K562 (cell line): Measurements from ENCODE around the gene SVBP. TPM values are rescaled to one million over a fixed set of nuclear protein-coding genes. Genes with fewer than 3 reads are reported as not detected.

Source experiments
- ATAC-seq: fragments of 200-7000 bp; cut with Tn5 transposase; 3 replicates; pipeline ENCODE4 v1.9.1; 2020; ENCODE audit warnings: moderate library complexity
- BruUV-seq: library from RNA; stranded (reverse); fragments of 400-500 nt; replicated peaks from 2 replicates; lab custom pipeline; 2021; lab: Mats Ljungman, UMichigan
- CTCF ChIA-PET: fragments of 300-600 bp; formaldehyde crosslinking; extraction: SDS; loops from one replicate; lab custom pipeline; 2021; ENCODE audit warnings: low intra/inter-chr PET ratio; lab: Yijun Ruan, JAX
- POLR2A ChIA-PET: fragments of 300-600, 350-650 bp; sonication (Branson Sonifier 250); formaldehyde crosslinking; extraction: SDS; loops from one replicate; lab custom pipeline; 2021; ENCODE audit warnings: antibody characterized with exemption, inconsistent platforms; lab: Yijun Ruan, JAX
- DNase-seq, 4 experiments: peaks; one replicate each; pipeline versions ENCODE4 v3.0.0 to v3.0.0-alpha.2; 2011 to 2018; ENCODE audit warnings: low spot score in 3 of 4, mixed read lengths in 3 of 4; ENCODE audit errors: extremely low read depth in 1 of 4
- FAIRE-seq: peaks from 2 replicates; lab custom pipeline; 2011; peaks lifted over from hg19 to GRCh38; lab: Jason Lieb, UNC
- H2AFZ ChIP-seq: 2 replicates; pipeline ENCODE4 v1.6.0; 2011; ENCODE audit warnings: low read depth, low read length, control low read depth, inconsistent platforms
- H3K27ac ChIP-seq: fragments of 200-600 bp; 3 replicates; pipeline ENCODE4 v1.8.0; 2011; ENCODE audit warnings: low read depth, mild to moderate bottlenecking, control low read depth, inconsistent platforms, low read length, moderate library complexity, mixed read lengths; ENCODE audit errors: extremely low read depth
- H3K27me3 ChIP-seq, 2 experiments: fragments of 300-600 bp in 1 of 2; 2 replicates in 1 of 2; 3 replicates in 1 of 2; pipeline versions ENCODE4 v1.6.0 to v1.8.0; 2011; ENCODE audit warnings: inconsistent platforms in 2 of 2, low read length in 2 of 2, mild to moderate bottlenecking in 1 of 2, mixed read lengths in 1 of 2, moderate library complexity in 1 of 2; ENCODE audit not compliant: control insufficient read depth in 2 of 2, insufficient read depth in 2 of 2
- H3K36me3 ChIP-seq: fragments of 300-600 bp; 3 replicates; pipeline ENCODE4 v1.8.0; 2011; ENCODE audit warnings: mild to moderate bottlenecking, low read length, inconsistent platforms; ENCODE audit not compliant: control insufficient read depth, insufficient read depth
- H3K4me1 ChIP-seq, 2 experiments: fragments of 200-600 bp in 1 of 2; replicated peaks in 1 of 2; 2 replicates in 1 of 2; 3 replicates in 1 of 2; pipeline versions ENCODE4 v1.5.1 to v1.8.0; 2011; ENCODE audit warnings: inconsistent platforms in 2 of 2, low read length in 2 of 2, mild to moderate bottlenecking in 1 of 2, mixed read lengths in 1 of 2, moderate library complexity in 1 of 2; ENCODE audit not compliant: control insufficient read depth in 2 of 2, insufficient read depth in 2 of 2
- H3K4me2 ChIP-seq: 2 replicates; pipeline ENCODE4 v1.6.1; 2011; ENCODE audit warnings: low read length, control low read depth, inconsistent platforms, mixed read lengths; ENCODE audit not compliant: insufficient read depth
- H3K4me3 ChIP-seq: fragments of 200-600 bp; sonication (generic), shearing (Covaris generic); 2 replicates; pipeline ENCODE4 v1.5.1; 2016; ENCODE audit warnings: control low read depth, inconsistent platforms
- H3K79me2 ChIP-seq: fragments of 200-600 bp; 3 replicates; pipeline ENCODE4 v1.8.0; 2011; ENCODE audit warnings: low read length, inconsistent platforms; ENCODE audit not compliant: control insufficient read depth, insufficient read depth
- H3K9ac ChIP-seq, 2 experiments: 2 replicates each; pipeline versions ENCODE4 v1.6.0 to v1.6.1; 2011; ENCODE audit warnings: low read depth in 2 of 2, low read length in 2 of 2, control low read depth in 1 of 2, inconsistent platforms in 1 of 2, mild to moderate bottlenecking in 1 of 2, mixed read lengths in 1 of 2; ENCODE audit not compliant: insufficient read depth in 1 of 2
- H3K9me1 ChIP-seq: one replicate; pipeline ENCODE4 v1.6.0; 2011; ENCODE audit warnings: inconsistent platforms, mild to moderate bottlenecking, low read length, moderate library complexity; ENCODE audit not compliant: control insufficient read depth, insufficient read depth
- H3K9me3 ChIP-seq: replicated peaks from 2 replicates; pipeline ENCODE4 v1.5.1; 2011; ENCODE audit warnings: low read depth, low read length, inconsistent platforms; ENCODE audit not compliant: control insufficient read depth, insufficient read depth
- H4K20me1 ChIP-seq: replicated peaks from 2 replicates; pipeline ENCODE4 v1.6.1; 2011; ENCODE audit warnings: low read length, inconsistent platforms, mixed read lengths; ENCODE audit not compliant: control insufficient read depth, insufficient read depth
- BCOR ChIP-seq: fragments of 450-650 bp; IDR thresholded peaks from 2 replicates; pipeline ENCODE4 v1.6.1; 2016
- E2F3 ChIP-seq: fragments of 250-450 bp; sonication (Bioruptor Pico); IDR thresholded peaks from 2 replicates; pipeline ENCODE4 v1.4.0; 2020; ENCODE audit warnings: mild to moderate bottlenecking
- HDAC1 ChIP-seq, 2 experiments: fragments of 450-650 bp; IDR thresholded peaks; 2 replicates each; pipeline ENCODE4 v1.6.1; 2016 to 2017; ENCODE audit warnings: inconsistent platforms in 1 of 2, mild to moderate bottlenecking in 1 of 2, moderate library complexity in 1 of 2
- MYBL2 ChIP-seq, 2 experiments: fragments of 450-650 bp in 1 of 2; sonication (generic) in 1 of 2; formaldehyde crosslinking in 1 of 2; IDR thresholded peaks; 2 replicates each; pipeline versions ENCODE4 v1.6.1 to v1.8.1; 2017 to 2022; ENCODE audit warnings: borderline replicate concordance in 1 of 2, inconsistent platforms in 1 of 2, low read depth in 1 of 2, mild to moderate bottlenecking in 1 of 2, missing genetic modification reagents in 1 of 2, moderate library complexity in 1 of 2
- RBM25 ChIP-seq: fragments of 200-400 bp; formaldehyde crosslinking; IDR thresholded peaks from 2 replicates; pipeline ENCODE4 v1.6.1; 2018; ENCODE audit warnings: low read length, low read depth, moderate library complexity; ENCODE audit not compliant: severe bottlenecking
- RFX1 ChIP-seq: fragments of 450-650 bp; IDR thresholded peaks from 2 replicates; pipeline ENCODE4 v1.6.1; 2016; ENCODE audit warnings: mild to moderate bottlenecking, moderate library complexity
- ZBTB49 ChIP-seq: sonication (generic); formaldehyde crosslinking; IDR thresholded peaks from 2 replicates; pipeline ENCODE4 v1.8.0; 2022; ENCODE audit warnings: missing genetic modification reagents, mild to moderate bottlenecking, borderline replicate concordance
- ZNF121 ChIP-seq: sonication (generic); formaldehyde crosslinking; conservative IDR thresholded peaks from 2 replicates; pipeline ENCODE4 v1.8.0; 2022; ENCODE audit warnings: missing genetic modification reagents
- ZNF384 ChIP-seq: IDR thresholded peaks from 2 replicates; pipeline ENCODE4 v1.6.1; 2012; ENCODE audit warnings: low read depth, low read length, improper control_type of control experiment
- WGBS: fragments of 100-300 bp; shearing (Covaris generic); methylation state at CpG from one replicate; pipeline ENCODE4 v1.1.6; 2016; ENCODE audit warnings: low coverage, mixed read lengths; ENCODE audit not compliant: insufficient coverage; ENCODE audit errors: missing lambda C conversion rate; 5-methylcytosine and 5-hydroxymethylcytosine counted together
- in situ Hi-C: fragments of 300-500 bp; cut with MboI; formaldehyde crosslinking; loops from 4 replicates; pipeline ENCODE4 v1.15.0; 2018; ENCODE audit warnings: inconsistent platforms, mixed read lengths
- intact Hi-C: fragments of 100-400 bp; cut with micrococcal nuclease; formaldehyde crosslinking; loops from 2 replicates; pipeline ENCODE4 v1.14.2; 2022
- polyA plus RNA-seq, 8 experiments: library from polyadenylated mRNA; depleted of rRNA in 4 of 8; stranded (reverse) in 5 of 8; unstranded in 3 of 8; fragments of >200 nt; fragmentation: Nextera tagmentation in 2 of 8; fragmentation: Illumina TruSeq in 1 of 8; extraction: Ambion mirVana in 2 of 8; extraction: Trizol in 1 of 8; gene quantifications; 2 replicates each; pipeline versions ENCODE4 v1.2.1 to v1.2.3, GENCODE V29; 2011 to 2014; ENCODE audit warnings: inconsistent platforms in 1 of 8, missing spikeins in 1 of 8
- total RNA-seq, 7 experiments: library from RNA; depleted of rRNA in 6 of 7; stranded (reverse); fragments of >200 nt in 6 of 7; fragmentation: Illumina TruSeq in 2 of 7; extraction: Trizol in 2 of 7; gene quantifications; 2 replicates each; pipeline versions ENCODE4 v1.2.1 to v1.2.3, GENCODE V29; 2011 to 2021; ENCODE audit warnings: low replicate concordance in 1 of 7
- TF ChIP-seq, protein P1 (sequence below): fragments of 450-650 bp; formaldehyde crosslinking; IDR thresholded peaks from 2 replicates; pipeline ENCODE4 v1.4.0; 2020; ENCODE audit warnings: mild to moderate bottlenecking, mixed read lengths
- TF ChIP-seq, protein P2 (sequence below): fragments of 250-450 bp; sonication (Bioruptor Pico); IDR thresholded peaks from 2 replicates; pipeline ENCODE4 v1.5.0; 2021; ENCODE audit warnings: mild to moderate bottlenecking, moderate library complexity

Gene SVBP
- total and polyA plus RNA-seq, 9 of the 15 experiments (the other 6 are each of a cell fraction or from before 2014, with no cell fraction given), result 31.7 to 49.7 (median 40.0) TPM

DNA sequence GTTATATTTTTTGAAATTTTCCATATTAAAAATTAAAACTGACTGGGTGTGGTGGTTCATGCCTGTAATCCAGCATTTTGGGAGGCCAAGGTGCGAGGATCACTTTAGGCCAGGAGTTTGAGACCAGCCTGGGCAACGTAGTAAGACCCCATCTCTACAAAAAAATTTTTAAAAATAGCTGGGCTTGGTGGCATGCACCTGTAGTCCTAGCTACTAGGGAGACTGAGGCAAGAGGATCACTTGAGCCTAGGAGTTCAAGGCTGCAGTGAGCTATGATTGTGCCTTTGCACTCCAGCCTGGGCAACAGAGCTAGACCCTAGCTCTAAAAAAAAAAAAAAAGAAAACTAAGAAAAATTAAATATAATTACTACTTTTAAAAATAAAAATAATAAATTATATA lies 4.5 kb upstream of the SVBP start:
- intact Hi-C loops, result loop anchor here (5.0 kb wide), 1 partner anchor 141 kb away; no protein-coding TSS in a partner anchor
- Histone ChIP-seq H3K27ac (no peak overlapping the region), H3K36me3 (no peaks in the 10 kb centered on the region), H3K4me3 (no peak overlapping the region), H3K4me1 (peaks cover 20 to 63% of the 10 kb centered on the region in 2 experiments), H3K27me3 (no peaks in the 10 kb centered on the region)
- TF ChIP-seq ZBTB49 (CRISPR knock-in tag), result no peak
- no peak for TF ChIP-seq RFX1
- 0 out of 4 replicates have a peak, but pooled peaks of 1 of the 2 experiments have one; percentile 43 for TF ChIP-seq HDAC1 (IDR thresholded peaks at IDR 0.05)
- TF ChIP-seq MYBL2 (IDR thresholded peaks at IDR 0.05; ENCODE audit: low read depth), result no peak
- TF ChIP-seq MYBL2 (CRISPR knock-in tag; IDR thresholded peaks at IDR 0.05; ENCODE audit: borderline replicate concordance), result no peak
- no peak for TF ChIP-seq E2F3 (CRISPR knock-in tag)
- peak; percentile 56 for TF ChIP-seq RBM25
- TF ChIP-seq BCOR, result peak; percentile 70; the same call in 1 of the 2 replicates
- no peak for TF ChIP-seq ZNF384
- TF ChIP-seq, protein P1, sequence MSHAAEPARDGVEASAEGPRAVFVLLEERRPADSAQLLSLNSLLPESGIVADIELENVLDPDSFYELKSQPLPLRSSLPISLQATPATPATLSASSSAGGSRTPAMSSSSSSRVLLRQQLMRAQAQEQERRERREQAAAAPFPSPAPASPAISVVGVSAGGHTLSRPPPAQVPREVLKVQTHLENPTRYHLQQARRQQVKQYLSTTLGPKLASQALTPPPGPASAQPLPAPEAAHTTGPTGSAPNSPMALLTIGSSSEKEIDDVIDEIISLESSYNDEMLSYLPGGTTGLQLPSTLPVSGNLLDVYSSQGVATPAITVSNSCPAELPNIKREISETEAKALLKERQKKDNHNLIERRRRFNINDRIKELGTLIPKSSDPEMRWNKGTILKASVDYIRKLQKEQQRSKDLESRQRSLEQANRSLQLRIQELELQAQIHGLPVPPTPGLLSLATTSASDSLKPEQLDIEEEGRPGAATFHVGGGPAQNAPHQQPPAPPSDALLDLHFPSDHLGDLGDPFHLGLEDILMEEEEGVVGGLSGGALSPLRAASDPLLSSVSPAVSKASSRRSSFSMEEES (CRISPR knock-in tag), result no peak
- peak; percentile 96 for TF ChIP-seq ZNF121 (CRISPR knock-in tag)
- TF ChIP-seq, protein P2, sequence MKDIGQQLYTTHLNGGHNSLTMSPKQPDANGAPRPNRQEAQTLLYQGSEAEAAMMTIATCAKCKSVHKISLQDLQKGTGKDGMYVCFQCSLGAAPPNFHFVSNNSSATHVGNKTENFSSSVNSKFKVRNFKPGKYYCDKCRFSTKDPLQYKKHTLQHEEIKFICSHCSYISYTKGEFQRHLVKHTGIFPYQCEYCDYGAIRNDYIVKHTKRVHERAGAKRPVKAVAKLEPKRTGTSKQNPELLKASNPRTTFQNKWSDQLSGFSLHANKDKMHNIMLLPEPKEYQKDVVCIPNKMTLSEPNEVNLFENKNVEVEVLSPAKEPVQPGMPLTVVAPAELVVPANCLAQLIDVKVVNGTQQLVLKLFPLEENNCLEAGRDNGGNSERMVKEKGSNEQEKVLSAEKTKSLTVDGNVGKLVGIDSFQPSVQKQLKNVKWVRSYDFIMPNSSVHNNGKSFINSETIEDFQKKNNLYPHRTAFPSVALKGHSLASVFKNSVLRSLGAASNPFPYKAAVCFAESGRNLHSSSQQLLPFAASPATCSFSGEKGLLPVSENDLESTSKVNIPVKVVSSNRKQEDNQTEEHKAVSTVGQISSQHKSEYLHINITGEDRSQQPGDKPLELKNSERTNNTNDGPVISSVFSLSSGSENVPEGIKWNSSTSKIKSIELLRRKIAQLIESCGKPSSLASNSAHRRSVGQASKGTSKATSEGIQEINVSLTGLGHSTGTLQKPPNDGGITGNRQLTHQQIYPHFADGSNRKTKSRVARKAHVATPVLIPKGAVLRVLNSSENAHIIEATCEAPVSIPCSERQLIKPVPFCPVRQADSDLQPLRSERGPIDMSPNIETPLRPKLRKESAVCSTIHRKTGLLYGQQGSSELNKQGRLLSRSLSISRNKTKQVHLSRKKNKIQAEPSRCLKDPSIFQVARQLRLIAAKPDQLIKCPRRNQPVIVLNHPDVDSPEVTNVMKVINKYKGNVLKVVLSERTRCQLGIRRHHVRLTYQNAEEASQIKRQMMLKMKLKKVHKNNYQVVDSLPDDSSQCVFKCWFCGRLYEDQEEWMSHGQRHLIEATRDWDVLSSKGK (CRISPR knock-in tag), result no peak
- TF ChIP-seq, all 486 proteins: peak for 4
- H3K9me3 ChIP-seq, result no peaks in the 10 kb centered on the region
- no peak for FAIRE-seq
- no peak for DNase-seq
- no TSS peak for BruUV-seq
- no peak overlapping the region for H2AFZ ChIP-seq
- H3K4me2 ChIP-seq, result no peak overlapping the region
- WGBS, result 92% methylated on average over 2 of the region's 2 CpGs
- H3K9me1 ChIP-seq, result no peaks in the 10 kb centered on the region
- ChIA-PET CTCF (no interaction called here), POLR2A (interaction anchor here (1.0 to 8.7 kb wide), 6 partner anchors 9 to 135 kb away, joined by 3 to 76 read pairs (median 4); partner anchors contain the start of gene ZNF691)
- H3K9ac ChIP-seq, result no peak overlapping the region
- H4K20me1 ChIP-seq, result no peaks in the 10 kb centered on the region
- no peak for ATAC-seq
- peaks cover 42% of the 10 kb centered on the region for H3K79me2 ChIP-seq
- in situ Hi-C loops, result no loop called here
